Karpas-422 (cell line): ENCODE data around the gene LILRB1. TPM values are rescaled to one million over a fixed set of nuclear protein-coding genes. Genes with fewer than 3 reads are reported as not detected.
"Not testable (repeated sequence)": the region's sequence is repeated elsewhere in the genome, so short reads cannot be mapped to it uniquely, and the experiment has no call there.

Source experiments
- DNase-seq: peaks from one replicate; pipeline ENCODE4 v3.0.0-alpha.2; 2015
- H2AFZ ChIP-seq: fragments of 200-600 bp; sonication (generic); 2 replicates; pipeline ENCODE4 v1.6.1; 2014; ENCODE audit warnings: antibody characterized with exemption, low read length, mixed read lengths
- H3K27ac ChIP-seq: fragments of 200-600 bp; sonication (generic); 2 replicates; pipeline ENCODE4 v1.5.1; 2014; ENCODE audit warnings: mild to moderate bottlenecking, low read length, moderate library complexity
- H3K27me3 ChIP-seq: fragments of 200-600 bp; sonication (generic); 2 replicates; pipeline ENCODE4 v1.6.1; 2014; ENCODE audit warnings: low read length, mixed read lengths
- H3K36me3 ChIP-seq: fragments of 200-600 bp; sonication (generic); 2 replicates; pipeline ENCODE4 v1.6.1; 2014; ENCODE audit warnings: low read length, mixed read lengths; ENCODE audit not compliant: insufficient read depth
- H3K4me1 ChIP-seq: fragments of 200-600 bp; sonication (generic); 2 replicates; pipeline ENCODE4 v1.6.1; 2014; ENCODE audit warnings: mild to moderate bottlenecking, low read length, mixed read lengths
- H3K4me2 ChIP-seq: fragments of 200-600 bp; sonication (generic); 2 replicates; pipeline ENCODE4 v1.6.1; 2014; ENCODE audit warnings: low read length, low read depth, mild to moderate bottlenecking; ENCODE audit not compliant: poor library complexity, severe bottlenecking
- H3K4me3 ChIP-seq: fragments of 200-600 bp; sonication (generic); 2 replicates; pipeline ENCODE4 v1.5.1; 2014; ENCODE audit warnings: mild to moderate bottlenecking, antibody characterized with exemption, low read length, mixed read lengths
- H3K79me2 ChIP-seq: fragments of 200-600 bp; sonication (generic); 2 replicates; pipeline ENCODE4 v1.6.1; 2014; ENCODE audit warnings: mild to moderate bottlenecking, low read length, mixed read lengths
- H3K9ac ChIP-seq: fragments of 200-600 bp; sonication (generic); 2 replicates; pipeline ENCODE4 v1.6.0; 2014; ENCODE audit warnings: low read length
- H3K9me2 ChIP-seq: fragments of 200-600 bp; sonication (generic), shearing (Covaris generic); replicated peaks from 2 replicates; pipeline ENCODE4 v1.6.0; 2014; ENCODE audit warnings: mild to moderate bottlenecking, low read length, moderate library complexity; ENCODE audit not compliant: insufficient read depth
- H3K9me3 ChIP-seq: fragments of 300-700, 200-600 bp; sonication (generic); 2 replicates; pipeline ENCODE4 v1.6.1; 2014; ENCODE audit warnings: low read length, mixed read lengths
- H4K20me1 ChIP-seq: fragments of 200-600 bp; sonication (generic); 2 replicates; pipeline ENCODE4 v1.6.1; 2014; ENCODE audit warnings: mild to moderate bottlenecking, antibody characterized with exemption, low read length, low read depth; ENCODE audit not compliant: insufficient read depth
- total RNA-seq: library from RNA; depleted of rRNA; stranded (reverse); fragments of >200 nt; shearing (Covaris generic); gene quantifications from 2 replicates; pipeline ENCODE4 v1.2.3, GENCODE V29; 2014; ENCODE audit warnings: low replicate concordance

Gene LILRB1
- total RNA-seq, 1 experiment from 2014 or later, result 5.2 TPM

- Histone ChIP-seq H3K9me3 (no peaks in the 10 kb centered on the region), H2AFZ (no peak overlapping the region), H3K27me3 (peaks cover 3% of the 10 kb centered on the region; the same call in 1 of the 2 replicates), H3K4me1 (peaks cover 11% of the 10 kb centered on the region), H3K79me2 (no peaks in the 10 kb centered on the region), H3K4me2 (no peak overlapping the region), H3K36me3 (no peaks in the 10 kb centered on the region), H3K9me2 (no peaks in the 10 kb centered on the region), H4K20me1 (no peaks in the 10 kb centered on the region), H3K27ac (no peak overlapping the region), H3K9ac (no peak overlapping the region), H3K4me3 (no peak overlapping the region)
- DNase-seq, result no peak
These were observed 14.2 kb upstream of the LILRB1 start for GRCh38 chr19:54616057-54616456.

- no peaks in the 10 kb centered on the region for H3K79me2 ChIP-seq
- no peak overlapping the region for H3K4me3 ChIP-seq
- no peak overlapping the region for H2AFZ ChIP-seq
- H3K27me3 ChIP-seq, result peaks cover 3% of the 10 kb centered on the region; the same call in 1 of the 2 replicates
- no peaks in the 10 kb centered on the region for H3K36me3 ChIP-seq
- no peaks in the 10 kb centered on the region for H3K9me3 ChIP-seq
- no peaks in the 10 kb centered on the region for H3K9me2 ChIP-seq
- H4K20me1 ChIP-seq, result no peaks in the 10 kb centered on the region
- H3K4me1 ChIP-seq, result peaks cover 11% of the 10 kb centered on the region
- H3K4me2 ChIP-seq, result no peak overlapping the region
- no peak overlapping the region for H3K9ac ChIP-seq
- no peak overlapping the region for H3K27ac ChIP-seq
- DNase-seq, result no peak
These were observed 13.3 kb upstream of the LILRB1 start for GRCh38 chr19:54616821-54617560.

GRCh38 chr19:54620464-54620863, 9.8 kb upstream of the LILRB1 start:
- peaks cover 11% of the 10 kb centered on the region for H3K4me1 ChIP-seq
- DNase-seq, result no peak

GRCh38 chr19:54622431-54622830, 7.9 kb upstream of the LILRB1 start:
- H3K9ac ChIP-seq, result no peak overlapping the region
- H3K4me2 ChIP-seq, result no peak overlapping the region
- no peaks in the 10 kb centered on the region for H3K9me2 ChIP-seq
- no peak overlapping the region for H3K27ac ChIP-seq
- H2AFZ ChIP-seq, result no peak overlapping the region
- no peaks in the 10 kb centered on the region for H3K4me1 ChIP-seq
- no peaks in the 10 kb centered on the region; the same call in 1 of the 2 replicates for H4K20me1 ChIP-seq
- no peak for DNase-seq
- H3K36me3 ChIP-seq, result no peaks in the 10 kb centered on the region
- no peaks in the 10 kb centered on the region for H3K9me3 ChIP-seq
- H3K27me3 ChIP-seq, result peaks cover 3% of the 10 kb centered on the region; the same call in 1 of the 2 replicates
- H3K4me3 ChIP-seq, result no peak overlapping the region
- no peaks in the 10 kb centered on the region for H3K79me2 ChIP-seq

More at GRCh38 chr19:54620464-54620863, 9.8 kb upstream of the LILRB1 start:
- Histone ChIP-seq H3K79me2 (no peaks in the 10 kb centered on the region), H3K9me2 (no peaks in the 10 kb centered on the region), H3K4me2 (no peak overlapping the region), H3K9ac (no peak overlapping the region), H3K27ac (no peak overlapping the region), H3K9me3 (no peaks in the 10 kb centered on the region), H3K36me3 (no peaks in the 10 kb centered on the region), H3K27me3 (peaks cover 3% of the 10 kb centered on the region; the same call in 1 of the 2 replicates), H2AFZ (no peak overlapping the region), H3K4me3 (no peak overlapping the region), H4K20me1 (no peaks in the 10 kb centered on the region; the same call in 1 of the 2 replicates)

- H3K9ac ChIP-seq, H3K4me3 ChIP-seq, H3K9me2 ChIP-seq, H3K9me3 ChIP-seq, H4K20me1 ChIP-seq, H2AFZ ChIP-seq, H3K27ac ChIP-seq, H3K36me3 ChIP-seq, H3K79me2 ChIP-seq, H3K4me2 ChIP-seq, DNase-seq, H3K4me1 ChIP-seq, H3K27me3 ChIP-seq: not testable (repeated sequence)
These were observed 6.0 kb upstream of the LILRB1 start for GRCh38 chr19:54624234-54624633.

GRCh38 chr19:54624934-54625730, 5.2 kb upstream of the LILRB1 start:
- not testable (repeated sequence) for H3K4me1 ChIP-seq, H3K9me3 ChIP-seq, H3K4me2 ChIP-seq, H3K27ac ChIP-seq, H4K20me1 ChIP-seq, H3K36me3 ChIP-seq, H3K9ac ChIP-seq, H3K9me2 ChIP-seq, H3K4me3 ChIP-seq, H2AFZ ChIP-seq, H3K79me2 ChIP-seq, H3K27me3 ChIP-seq, DNase-seq

- H3K9me2 ChIP-seq, result no peaks in the 10 kb centered on the region
- H3K9me3 ChIP-seq, result no peaks in the 10 kb centered on the region
- no peaks in the 10 kb centered on the region; the same call in 1 of the 2 replicates for H4K20me1 ChIP-seq
- H3K36me3 ChIP-seq, result no peaks in the 10 kb centered on the region
- no peak overlapping the region for H3K4me2 ChIP-seq
- no peak overlapping the region for H2AFZ ChIP-seq
- no peaks in the 10 kb centered on the region for H3K79me2 ChIP-seq
- H3K9ac ChIP-seq, result no peak overlapping the region
- no peak overlapping the region for H3K4me3 ChIP-seq
- H3K4me1 ChIP-seq, result no peaks in the 10 kb centered on the region
- DNase-seq, result no peak
- H3K27ac ChIP-seq, result no peak overlapping the region
- H3K27me3 ChIP-seq, result 0 out of 2 replicates have a peak, but pooled peaks cover 3% of the 10 kb centered on the region
These were observed 3.5 kb upstream of the LILRB1 start for GRCh38 chr19:54626757-54627156.

GRCh38 chr19:54627912-54628311, 2.4 kb upstream of the LILRB1 start:
- not testable (repeated sequence) for H3K27ac ChIP-seq, H3K4me3 ChIP-seq, H3K9me2 ChIP-seq, H4K20me1 ChIP-seq, H3K27me3 ChIP-seq, H3K79me2 ChIP-seq, H3K9me3 ChIP-seq, H2AFZ ChIP-seq, H3K4me1 ChIP-seq, H3K9ac ChIP-seq, DNase-seq, H3K36me3 ChIP-seq, H3K4me2 ChIP-seq
